HG02763 (cell line): ENCODE results near the gene SEMA5A.

ENCODE experiments used
- ATAC-seq: cut with Tn5 transposase; IDR thresholded peaks from one replicate; pipeline ENCODE4 v1.9.1; 2021; ENCODE audit warnings: mild to moderate bottlenecking, moderate library complexity; ENCODE audit not compliant: unreplicated experiment

The SEMA5A gene

DNA sequence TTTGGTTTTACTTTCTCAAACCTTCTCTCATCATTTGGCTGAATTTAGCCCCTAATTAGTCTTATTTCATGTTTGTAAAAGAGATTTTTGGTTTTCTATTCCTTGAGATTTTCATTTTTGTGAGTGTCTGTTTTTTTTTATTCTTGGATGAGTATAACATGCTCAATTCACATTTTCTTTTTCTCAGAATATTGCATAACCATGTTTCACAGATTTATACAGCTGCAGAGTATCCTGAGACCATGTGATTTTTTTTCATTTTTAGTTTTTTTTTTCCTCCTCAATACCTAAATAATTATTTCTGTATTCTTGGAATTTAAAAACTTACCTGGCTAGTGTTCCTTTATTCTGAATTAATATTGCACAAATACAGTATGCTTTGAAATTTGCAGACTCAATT, 361.9 kb downstream of the SEMA5A start:
- no peak for ATAC-seq

DNA sequence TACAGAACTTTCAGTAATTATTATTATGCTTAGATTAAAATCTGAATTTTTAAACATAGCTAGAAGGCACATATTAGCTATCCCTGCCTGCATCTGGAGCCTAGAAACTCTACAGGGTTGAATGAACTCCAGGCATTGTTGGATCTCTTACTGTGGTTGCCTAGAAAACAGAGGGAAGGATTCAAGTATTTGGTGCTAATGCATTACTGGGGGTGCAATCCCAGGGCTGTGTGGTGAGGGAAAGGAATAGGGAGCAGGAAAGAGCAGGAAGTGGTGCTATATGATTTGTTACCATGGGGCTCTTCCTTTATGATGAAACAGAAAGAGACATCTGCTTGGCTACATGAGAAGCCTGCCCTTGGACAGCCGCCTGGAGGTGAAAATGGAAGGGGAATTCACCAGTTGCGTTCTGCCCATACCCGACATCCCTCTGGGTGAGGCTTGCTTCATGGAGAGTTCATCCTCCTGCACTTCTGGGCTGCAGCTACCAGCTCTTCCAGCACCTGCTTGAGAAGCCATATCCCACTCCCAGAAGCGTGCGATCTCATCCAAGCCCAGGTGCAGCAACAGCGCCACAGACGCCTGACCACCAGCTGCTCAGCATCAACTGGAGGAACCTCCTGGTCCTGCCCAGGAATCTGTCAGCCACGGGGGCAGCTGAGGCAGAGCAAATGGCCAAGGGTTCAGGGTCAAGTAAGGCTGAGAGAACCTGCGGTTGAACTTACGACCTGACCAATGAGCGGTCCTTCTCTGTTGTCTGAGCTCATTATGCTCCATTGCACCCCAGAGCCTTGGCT, 362.8 kb downstream of the SEMA5A start:
- ATAC-seq = no peak

DNA sequence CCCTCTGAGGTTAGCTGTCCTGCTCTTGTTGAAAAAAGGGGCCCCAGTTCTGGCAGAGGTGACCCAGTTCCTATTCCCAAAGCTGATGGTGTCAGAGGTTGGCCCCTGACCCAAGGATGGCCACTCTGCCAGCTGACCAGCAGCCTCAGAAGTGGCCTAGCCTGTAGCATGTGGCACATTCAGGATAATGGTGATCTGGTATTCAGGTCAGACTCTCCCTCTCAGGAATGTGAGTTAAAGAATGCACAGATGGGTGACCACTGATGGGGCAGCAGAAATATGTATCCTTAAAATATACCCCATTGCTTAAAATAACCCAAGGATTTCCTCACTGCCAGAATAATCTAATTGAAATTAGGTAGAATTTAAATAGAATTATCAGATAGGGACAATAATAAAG, 369.2 kb downstream of the SEMA5A start:
- no peak for ATAC-seq

GRCh38 chr5:9174446-9174845, 371.4 kb downstream of the SEMA5A start:
- no peak for ATAC-seq

DNA sequence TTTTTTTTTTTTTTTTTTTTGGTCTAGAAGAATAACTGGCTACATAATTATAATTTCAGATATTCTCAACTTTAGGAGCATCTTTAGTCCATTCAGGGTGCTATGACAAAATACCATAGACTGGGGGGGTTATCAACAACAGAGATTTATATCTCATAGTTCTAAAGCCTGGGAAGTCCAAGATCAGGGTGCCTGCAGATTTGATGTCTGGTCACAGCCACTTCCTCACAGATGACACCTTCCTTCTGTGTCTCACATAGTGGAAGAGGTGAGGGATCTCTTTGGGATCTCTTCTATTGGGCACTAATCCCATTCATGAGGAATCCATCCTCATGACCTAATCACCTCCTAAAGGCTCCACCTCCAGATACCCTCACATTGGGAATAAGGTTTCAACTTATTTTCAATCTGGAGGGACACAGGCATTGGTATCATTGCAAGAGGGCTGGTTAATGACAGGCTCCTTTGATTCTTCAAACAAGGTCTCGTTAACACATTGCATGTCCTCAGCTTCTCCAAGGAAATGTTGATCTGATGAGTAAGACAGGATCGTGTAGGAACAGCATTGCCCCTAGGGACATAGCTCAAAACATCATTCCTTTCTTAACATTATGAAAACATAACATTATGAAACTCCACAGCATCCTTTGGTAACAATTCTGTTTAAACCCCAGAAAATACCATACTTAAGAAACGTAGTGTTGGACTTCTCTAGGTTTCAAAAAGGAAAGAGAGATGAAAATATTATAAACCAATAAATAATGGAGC, 372.4 kb downstream of the SEMA5A start:
- ATAC-seq = no peak

- no peak for ATAC-seq
These were observed 375.8 kb downstream of the SEMA5A start for GRCh38 chr5:9170026-9170425.

GRCh38 chr5:9169557-9169902, 376.3 kb downstream of the SEMA5A start:
- ATAC-seq = no peak

DNA sequence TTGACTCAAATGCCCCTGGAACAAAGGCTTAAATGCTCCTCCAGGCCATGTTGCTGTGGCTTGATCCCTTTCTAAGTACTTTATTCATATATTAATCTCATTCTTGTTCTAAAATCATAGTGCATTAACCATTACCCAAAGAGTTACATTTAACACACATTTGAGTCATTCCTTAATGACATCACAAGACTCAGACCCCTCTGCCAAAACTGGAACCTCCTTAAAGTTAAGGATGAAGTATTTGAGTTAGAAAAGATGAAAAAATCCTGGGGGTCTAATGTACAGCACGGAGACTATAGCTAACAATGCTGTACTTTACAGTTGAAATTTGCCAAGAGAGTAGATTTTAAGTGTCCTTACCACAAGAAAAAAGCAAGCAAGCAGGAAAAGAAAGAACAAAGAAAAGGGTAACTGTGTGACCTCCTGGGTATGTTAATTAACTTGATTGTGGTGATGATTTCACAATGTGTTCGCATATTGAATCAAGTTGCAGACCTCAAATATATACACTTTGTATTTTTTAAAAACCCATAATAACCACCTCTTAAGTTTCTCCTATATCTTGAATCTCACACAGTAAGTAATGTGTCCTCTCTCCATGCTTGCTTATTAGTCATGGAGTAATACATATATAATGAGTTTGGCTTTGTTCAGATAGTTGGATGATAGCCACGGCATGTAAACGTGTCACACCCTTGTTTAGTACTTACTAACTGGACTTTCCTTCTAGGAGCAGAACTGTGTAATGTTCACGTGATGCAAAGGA, 376.9 kb downstream of the SEMA5A start:
- ATAC-seq = no peak

- no peak for ATAC-seq
These were observed 379.4 kb downstream of the SEMA5A start for GRCh38 chr5:9166202-9167112.

DNA sequence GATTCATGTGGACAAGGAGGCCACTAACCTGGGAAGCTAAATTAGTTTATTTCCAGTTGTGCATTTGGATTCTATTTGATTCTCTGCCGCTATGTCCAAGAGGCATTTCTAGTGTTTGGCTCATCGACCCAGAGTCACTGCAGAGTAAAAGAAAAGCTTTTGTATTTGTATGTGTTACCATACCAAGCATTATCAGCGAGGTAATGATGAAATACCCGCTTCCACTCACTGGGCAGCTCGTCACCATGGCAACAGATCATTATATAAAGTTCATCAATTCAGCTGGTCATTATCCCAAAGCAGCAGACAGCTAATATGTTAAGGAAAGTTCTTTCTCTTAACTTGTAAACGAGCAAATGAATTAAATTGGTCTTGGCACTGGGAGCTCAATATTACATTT, 380.3 kb downstream of the SEMA5A start:
- ATAC-seq = no peak

- no peak for ATAC-seq
These were observed 385.1 kb downstream of the SEMA5A start for GRCh38 chr5:9160747-9161146.

GRCh38 chr5:9157811-9158210, 388.1 kb downstream of the SEMA5A start:
- ATAC-seq = no peak

GRCh38 chr5:9157020-9157419, 388.9 kb downstream of the SEMA5A start:
- no peak for ATAC-seq

GRCh38 chr5:9156282-9156681, 389.6 kb downstream of the SEMA5A start:
- ATAC-seq = no peak

DNA sequence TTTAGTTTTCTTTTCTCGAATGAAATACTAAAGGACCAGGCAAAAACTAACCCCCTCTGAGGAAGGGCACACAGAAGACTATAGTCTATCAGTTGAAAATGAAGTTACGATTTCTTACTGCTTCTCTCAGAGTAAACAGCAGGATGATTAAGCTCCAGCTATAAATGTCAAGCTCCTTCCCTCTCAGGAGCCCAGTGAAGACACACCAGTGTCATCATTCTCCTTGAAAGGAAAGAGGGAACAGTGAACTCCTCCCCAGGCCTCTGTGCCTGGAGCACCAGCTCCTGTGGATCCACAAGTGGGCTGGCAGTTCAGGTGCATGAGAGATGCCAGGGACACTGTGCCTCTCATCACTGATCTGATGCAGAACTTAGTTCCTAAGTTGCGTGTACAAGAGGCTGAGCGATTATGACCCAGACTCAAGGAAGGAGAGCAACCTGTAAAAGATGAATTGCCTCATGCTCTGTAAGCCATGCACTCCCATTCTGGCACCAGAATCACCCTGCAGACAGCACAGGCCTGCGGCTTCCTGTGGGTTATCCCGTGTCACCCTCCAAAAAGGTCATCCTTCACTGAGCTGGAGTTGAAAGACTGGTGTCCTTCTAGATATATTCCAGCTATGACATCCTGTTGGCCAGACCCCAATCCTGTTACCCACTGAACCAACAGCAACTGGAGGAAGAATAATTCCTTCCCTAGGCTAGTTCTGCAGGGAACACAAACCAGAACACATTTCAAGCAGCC, 394.0 kb downstream of the SEMA5A start:
- ATAC-seq = no peak

DNA sequence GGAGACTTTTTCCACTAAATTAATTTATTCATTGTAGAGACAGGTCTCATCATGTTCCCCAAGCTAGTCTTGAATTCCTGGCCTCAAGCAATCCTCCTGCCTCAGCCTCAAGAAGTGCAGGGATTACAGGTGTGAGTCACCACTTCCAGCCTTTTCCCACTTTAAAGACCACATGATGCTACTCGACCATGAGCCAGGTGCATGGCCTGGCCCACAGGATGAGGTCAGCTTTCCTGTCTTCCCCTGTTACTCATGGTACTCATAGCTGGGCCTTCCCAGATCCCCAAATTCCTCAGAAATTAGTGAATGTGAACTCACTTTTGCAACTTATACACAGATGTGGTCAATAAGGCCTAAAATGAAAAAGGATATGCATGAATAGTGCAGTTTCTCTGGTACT, 395.9 kb downstream of the SEMA5A start:
- no peak for ATAC-seq

DNA sequence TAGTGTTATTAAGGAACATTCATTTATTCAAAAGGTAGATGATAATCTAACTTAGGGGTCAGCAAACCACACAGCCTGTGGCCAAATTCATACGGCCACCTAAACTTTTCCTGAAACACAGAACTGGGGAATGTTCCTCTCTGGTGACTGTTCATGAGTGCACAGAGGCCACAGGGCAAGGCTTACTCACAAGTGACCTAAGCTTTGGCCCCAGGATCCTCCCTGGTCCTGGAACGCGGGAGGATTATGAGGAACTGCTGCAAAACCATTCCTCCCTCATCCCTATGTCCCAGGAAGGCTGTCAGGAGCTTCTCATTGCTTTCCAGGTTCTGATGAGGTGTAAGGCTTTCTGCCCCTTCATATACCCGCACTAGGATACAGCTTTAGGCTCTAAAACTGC, 397.6 kb downstream of the SEMA5A start:
- no peak for ATAC-seq

DNA sequence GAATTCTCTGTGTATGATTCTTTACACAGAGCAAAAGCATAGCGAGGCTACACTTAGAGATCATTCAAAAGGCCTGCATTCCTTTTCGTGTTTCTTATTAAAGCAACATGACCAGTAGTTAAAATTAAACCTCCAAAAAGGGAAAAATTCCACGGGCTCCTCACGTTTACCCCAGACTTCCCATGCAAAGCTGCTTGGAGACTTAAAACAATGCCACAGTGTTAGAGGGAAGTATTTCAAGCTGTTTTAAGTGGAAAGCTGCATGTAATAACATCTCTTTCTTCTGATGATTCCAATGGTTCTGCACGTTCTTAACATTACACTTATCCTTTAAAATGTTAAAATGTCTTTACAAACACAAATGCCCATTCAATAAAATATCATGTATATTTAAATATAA, 405.2 kb downstream of the SEMA5A start:
- no peak for ATAC-seq

- ATAC-seq = no peak
These were observed 405.7 kb downstream of the SEMA5A start for GRCh38 chr5:9140202-9140601.

- ATAC-seq = no peak
These were observed 406.5 kb downstream of the SEMA5A start for GRCh38 chr5:9139344-9139743.
